GM19324 (cell line): ENCODE results near the gene CLINT1.

Experiments used
- ATAC-seq: cut with Tn5 transposase; IDR thresholded peaks from one replicate; pipeline ENCODE4 v1.9.1; 2021; ENCODE audit warnings: mild to moderate bottlenecking, moderate library complexity; ENCODE audit not compliant: unreplicated experiment, low FRiP score

The CLINT1 gene

DNA sequence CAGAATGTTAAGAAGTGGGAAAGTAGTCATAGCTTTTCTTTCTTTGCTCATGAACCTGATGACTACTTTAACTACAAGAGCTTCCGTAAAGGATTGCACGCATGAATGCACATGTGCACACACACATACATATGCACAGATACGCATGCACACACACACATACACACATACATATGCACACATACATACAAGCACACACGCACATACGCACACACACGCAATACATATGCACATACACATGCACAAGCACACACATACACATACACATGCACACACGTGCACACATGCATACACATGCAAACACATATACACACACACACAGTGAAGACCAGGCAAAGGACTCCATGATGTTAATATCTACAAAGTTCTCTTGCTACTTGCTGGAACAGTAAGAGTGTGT lies 92.5 kb downstream of the CLINT1 start:
- ATAC-seq = no peak

- no peak for ATAC-seq
Measured at GRCh38 chr5:157764531-157764930, 94.4 kb downstream of the CLINT1 start.

- ATAC-seq = peak; percentile 55
Measured at GRCh38 chr5:157761690-157762621, 97.0 kb downstream of the CLINT1 start.

DNA sequence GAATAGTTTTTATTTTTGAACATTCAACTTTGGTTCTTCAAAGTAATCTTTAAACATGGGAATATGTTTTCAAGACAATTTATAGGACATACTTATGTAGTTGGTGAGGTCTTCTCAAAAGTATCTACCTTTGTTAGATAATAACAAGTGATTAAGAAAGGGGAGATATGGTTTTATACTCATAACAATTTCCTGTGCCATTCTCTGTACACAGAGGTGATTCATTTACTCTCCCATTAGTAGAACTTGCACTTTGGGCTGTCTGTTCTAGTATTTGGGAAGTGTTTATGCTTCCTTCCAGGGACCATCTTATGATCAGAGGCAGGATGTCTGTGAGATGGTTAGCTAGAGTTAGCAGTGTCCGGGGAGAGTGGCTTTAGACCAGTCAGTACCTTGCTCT lies 100.2 kb downstream of the CLINT1 start:
- no peak for ATAC-seq

DNA sequence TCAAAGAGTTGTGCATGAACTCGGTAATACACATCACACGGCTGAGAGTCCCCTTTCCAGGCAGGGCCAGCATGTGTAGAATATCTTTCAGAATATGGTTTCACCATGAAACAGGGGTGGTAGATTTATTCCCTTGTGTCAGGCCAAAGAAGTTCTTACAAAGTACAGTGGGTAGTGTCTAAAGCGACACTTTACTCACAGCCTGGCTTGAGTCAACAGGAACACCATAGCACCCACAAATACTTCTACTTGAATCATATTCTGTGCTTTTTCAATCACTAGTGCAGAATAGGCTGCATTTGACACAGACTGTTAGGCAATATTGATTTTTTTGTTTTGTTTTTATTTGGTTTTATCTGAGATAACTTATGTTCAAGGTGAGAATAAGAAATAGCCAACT lies 102.8 kb downstream of the CLINT1 start:
- ATAC-seq = no peak

GRCh38 chr5:157750320-157750719 lies 108.6 kb downstream of the CLINT1 start:
- ATAC-seq = no peak

GRCh38 chr5:157749462-157749799 lies 109.5 kb downstream of the CLINT1 start:
- no peak for ATAC-seq

DNA sequence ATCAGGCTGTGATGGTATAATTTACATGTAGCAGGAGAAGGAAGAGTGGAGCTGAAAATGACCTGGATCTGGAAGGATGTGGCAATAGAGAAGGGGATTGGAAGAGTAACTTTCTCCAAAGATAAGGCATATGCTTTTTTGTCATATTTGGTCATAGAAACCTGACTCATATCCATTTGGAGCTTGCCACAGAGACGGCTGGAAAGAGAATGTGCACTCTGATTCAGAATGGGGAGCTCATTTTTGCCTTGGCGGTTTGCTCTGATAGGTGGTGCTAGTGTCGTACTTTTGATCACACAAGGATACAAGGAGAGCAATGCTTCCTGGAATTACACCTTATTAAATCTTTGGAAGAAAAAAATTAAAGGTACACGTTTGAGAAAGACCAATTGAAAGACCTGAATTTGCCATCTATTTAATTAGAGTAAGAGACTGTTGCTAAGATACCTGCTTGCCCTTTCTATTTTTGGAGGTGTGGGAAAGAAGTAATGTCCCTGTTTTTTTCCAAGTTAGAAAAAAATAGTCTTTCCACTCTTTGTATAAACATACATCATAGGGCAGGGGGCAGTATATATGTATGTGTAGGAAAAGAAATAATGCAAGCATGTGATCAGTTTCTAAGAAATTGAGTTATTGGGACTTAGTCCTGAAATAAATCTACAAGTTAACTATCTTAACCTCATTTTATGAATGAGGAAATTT lies 110.0 kb downstream of the CLINT1 start:
- no peak for ATAC-seq

DNA sequence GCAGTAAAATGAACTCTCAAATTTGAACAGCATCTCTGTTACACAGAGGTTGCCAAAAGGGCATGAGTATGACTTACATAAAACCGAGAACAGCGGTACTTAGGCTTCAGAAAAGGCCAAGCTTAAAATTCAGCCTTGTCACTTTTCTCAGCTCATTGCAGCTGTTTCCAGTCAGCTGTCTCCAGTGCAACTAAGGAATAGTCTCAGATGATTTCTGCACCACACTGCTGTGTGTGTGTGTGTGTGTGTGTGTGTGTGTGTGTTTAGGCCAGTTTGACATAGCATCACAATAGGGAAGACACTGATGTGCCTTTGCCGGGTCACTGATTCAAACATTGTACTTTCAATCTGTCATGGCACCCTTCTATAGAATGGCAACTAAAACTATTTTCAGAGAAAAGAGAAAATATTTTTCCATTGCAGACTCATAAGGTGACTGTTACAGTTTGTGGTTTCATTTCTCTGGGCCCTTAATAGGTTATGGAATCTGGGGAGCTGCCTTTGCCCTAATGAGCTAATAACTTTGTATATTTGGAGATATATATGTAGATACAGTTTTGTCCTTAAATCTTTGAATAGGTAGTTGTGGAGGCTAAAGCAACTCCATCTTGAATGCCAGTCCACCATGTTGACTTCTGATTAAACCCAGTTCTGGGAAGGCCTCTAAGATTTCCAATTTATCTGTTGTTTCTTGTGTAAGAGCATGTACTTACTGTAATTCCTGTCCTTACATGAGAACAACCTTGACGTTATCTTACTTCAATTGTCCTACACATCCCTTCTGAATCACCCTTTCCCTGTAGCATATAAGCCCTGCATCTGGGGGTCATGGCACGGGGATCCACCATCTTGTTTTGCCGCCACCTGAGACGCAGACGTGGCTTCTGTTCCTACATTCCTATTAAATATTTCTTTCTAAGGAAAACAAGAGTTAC lies 110.9 kb downstream of the CLINT1 start:
- ATAC-seq = no peak

DNA sequence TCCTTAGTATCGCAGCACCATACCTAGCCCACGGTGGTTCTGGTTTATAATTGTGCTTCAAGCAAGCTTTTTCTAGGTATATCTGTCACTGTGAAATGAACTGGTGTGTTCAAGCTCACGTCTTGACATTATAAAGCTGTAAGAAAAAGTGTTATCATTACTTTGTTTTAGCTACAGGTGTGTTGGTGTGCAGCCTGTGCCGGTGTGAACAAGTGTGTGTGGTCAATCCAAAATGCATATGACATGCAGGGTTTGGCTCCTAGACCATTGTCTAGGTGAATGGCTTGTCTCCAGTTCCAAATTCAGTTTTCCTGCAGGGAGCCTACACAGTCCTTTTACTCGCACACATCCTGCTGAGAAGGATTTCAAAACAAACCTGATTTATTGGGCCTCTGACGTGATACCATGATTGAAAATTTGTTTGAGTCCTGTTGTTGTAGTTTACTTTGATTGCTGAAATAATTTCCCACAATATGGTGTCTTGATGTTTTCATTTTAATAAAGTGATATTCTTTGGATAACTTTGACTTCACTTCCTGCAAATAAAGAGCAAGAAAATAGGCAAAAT lies 111.7 kb downstream of the CLINT1 start:
- ATAC-seq = no peak

GRCh38 chr5:157745041-157745456 lies 113.9 kb downstream of the CLINT1 start:
- no peak for ATAC-seq

DNA sequence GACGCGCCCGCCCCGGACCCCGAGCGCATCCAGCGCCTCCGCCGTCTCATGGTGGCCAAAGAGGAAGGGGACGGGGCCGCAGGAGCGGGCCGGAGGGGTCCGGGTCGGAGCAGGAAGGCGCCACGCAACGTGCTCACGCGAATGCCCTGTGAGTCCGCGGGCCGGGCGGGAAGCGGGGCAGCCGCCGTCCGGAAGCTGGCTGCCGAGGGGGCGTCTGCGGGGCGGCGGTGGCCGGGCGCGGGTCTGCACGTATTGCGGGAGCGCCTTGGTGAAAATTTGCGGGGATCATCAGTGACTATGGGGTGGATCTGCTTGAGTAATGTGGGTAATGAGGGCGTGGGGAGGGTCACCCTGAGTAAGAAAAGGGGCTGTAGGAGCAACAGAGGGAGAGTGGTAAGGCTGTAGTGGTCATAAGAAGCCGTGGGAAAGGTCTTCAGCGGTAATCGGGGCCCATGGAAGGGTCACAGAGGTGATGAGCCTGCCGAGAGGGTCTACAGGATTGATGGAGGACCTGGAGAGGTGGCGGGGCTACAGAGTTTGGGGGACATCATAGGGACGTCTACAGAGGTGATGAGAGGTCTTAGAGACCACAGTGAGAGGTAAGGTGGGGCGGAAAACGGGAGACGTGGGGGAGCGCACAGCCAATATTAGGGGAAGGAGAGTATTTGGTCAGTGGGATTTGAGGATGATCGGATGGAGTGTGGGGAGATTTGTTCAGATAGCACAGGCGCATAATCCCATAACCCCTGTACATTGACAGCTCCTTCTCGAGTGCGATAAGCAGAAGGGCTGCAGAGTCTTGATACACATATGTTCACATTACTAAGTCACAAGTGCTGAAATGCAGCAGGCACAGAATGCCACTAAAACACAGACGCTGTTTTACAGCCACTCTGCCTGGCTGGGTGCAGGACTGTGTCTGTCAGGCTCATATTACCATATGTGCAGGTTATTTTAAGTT lies 114.6 kb downstream of the CLINT1 start:
- peak; percentile 26 for ATAC-seq

DNA sequence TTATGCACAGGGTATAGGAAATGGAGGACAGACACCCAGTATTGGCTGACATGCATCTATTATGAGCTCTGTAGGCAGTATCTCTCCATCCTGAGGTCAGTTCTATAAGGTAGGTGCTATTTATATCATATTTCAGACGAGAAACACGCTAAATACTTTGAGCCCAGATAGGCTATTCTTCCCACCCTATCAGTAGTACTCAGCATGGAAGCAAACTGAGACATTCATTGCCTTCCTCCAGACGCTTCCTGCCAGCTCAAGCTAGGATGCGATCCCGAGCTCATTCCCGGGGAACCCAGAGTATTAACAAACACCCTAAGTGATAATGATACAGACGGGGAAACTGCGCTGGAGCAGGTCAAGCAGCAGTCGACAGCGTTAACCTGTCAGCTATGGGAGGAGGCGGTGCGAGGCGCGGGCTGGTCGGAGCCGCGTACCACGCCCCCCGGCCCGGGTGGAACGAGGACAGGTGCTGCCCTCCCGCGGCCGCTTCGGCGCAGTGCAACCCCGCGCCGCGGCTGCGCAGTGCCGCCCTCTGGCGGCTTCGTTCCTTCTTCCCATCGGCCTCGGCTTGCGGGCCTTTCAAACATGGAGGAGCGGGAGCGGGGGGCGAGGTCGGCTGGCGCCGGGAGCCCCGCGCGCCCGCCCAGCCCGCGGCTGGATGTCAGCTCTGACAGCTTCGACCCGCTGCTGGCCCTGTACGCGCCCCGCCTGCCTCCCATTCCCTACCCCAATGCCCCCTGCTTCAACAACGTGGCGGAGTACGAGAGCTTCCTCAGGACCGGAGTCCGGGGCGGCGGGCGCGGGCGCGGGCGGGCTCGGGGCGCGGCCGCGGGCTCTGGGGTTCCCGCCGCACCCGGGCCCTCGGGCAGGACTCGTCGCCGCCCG lies 115.5 kb downstream of the CLINT1 start, which contains the start of gene LSM11:
Gene LSM11, plus strand, starts transcription at position 550 of the 888 bp plus-strand sequence. Its CDS starts 39 bp downstream, at position 589.
- peak; percentile 92 for ATAC-seq

- ATAC-seq = no peak
Measured at GRCh38 chr5:157741131-157741530, 117.8 kb downstream of the CLINT1 start.

DNA sequence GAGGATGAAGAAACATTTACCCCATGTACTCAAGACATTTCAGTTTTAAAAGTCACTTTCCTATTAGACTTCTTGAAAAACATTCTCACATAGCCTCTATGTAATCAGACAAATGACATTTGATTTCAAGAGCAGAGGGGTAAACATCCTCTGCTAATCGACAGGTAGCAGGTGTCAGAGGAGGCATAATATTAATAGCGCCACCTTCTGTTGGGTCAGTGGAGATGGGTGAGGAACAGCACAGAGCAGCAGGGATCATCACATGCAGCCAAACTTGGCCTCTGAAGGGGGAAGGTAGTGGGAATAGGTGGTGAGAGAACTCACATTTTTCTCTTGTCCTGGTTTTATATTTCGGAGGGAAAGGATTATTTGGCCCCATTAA lies 118.7 kb downstream of the CLINT1 start:
- no peak for ATAC-seq

DNA sequence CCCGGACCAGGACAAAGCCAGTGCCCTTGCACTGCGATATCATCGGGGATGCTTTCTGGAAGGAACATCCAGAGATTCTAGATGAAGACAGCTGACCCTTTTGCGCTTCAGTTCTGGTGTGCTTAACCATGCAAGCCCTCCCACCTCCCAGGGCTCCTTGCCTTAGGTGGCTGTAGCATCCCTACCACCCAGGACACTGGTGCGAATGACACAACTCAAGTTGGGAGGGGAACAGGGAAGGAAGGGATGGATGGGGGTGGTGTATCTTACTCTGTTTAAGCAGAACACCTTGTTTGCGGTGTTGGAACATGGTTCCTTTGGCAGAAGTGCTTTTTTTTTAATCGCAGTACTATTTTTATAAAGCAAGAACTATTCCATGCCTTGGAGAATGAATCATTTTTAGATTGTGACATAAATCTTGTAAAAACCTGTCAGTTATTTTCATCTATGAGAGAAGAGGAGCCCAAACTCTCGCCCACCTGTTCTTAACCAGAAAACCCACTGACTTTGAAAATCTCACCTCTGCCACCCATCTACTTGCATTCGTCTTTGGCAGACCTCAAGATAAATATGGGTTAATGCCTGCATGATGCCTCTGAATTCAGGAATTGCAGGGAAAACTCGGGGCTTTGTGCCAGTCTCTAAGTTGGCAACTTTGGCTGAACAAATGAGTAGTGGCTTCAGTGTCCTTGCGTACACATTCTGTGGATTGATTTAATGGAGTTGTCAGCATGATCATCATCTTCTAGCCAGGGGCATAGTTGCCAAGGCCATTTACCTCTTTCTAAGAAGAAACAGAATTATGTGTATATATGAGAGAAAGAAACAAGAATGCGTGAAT lies 119.3 kb downstream of the CLINT1 start:
- no peak for ATAC-seq

DNA sequence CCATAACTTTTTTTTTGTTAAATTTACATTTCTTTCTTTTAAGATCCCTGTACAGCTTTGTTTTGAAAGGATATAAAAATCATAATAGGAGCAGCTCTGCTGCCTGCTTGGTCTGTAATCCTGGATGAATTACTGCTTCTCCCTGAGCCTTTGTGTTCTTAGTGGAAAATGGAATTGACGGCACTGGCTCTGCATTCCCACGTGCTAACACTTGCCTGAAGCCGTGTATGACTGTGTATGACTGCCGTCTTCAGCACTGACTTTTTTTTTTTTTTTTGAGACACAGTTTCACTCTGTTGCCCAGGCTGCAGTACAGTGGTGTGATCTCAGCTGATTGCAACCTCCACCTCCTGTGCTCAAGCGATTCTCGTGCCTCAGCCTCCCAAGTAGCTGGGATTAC lies 123.0 kb downstream of the CLINT1 start:
- no peak for ATAC-seq
